Ishikawa (cell line): ENCODE measurements around the gene SMOC1.

Source experiments
- CEBPB ChIP-seq: IDR thresholded peaks from 2 replicates; pipeline ENCODE4 v1.6.1; 2012
- EP300 ChIP-seq: IDR thresholded peaks from 2 replicates; pipeline ENCODE4 v1.6.1; 2012; ENCODE audit warnings: borderline replicate concordance
- TCF12 ChIP-seq: IDR thresholded peaks from 2 replicates; pipeline ENCODE4 v1.6.1; 2012; ENCODE audit warnings: low read depth

DNA sequence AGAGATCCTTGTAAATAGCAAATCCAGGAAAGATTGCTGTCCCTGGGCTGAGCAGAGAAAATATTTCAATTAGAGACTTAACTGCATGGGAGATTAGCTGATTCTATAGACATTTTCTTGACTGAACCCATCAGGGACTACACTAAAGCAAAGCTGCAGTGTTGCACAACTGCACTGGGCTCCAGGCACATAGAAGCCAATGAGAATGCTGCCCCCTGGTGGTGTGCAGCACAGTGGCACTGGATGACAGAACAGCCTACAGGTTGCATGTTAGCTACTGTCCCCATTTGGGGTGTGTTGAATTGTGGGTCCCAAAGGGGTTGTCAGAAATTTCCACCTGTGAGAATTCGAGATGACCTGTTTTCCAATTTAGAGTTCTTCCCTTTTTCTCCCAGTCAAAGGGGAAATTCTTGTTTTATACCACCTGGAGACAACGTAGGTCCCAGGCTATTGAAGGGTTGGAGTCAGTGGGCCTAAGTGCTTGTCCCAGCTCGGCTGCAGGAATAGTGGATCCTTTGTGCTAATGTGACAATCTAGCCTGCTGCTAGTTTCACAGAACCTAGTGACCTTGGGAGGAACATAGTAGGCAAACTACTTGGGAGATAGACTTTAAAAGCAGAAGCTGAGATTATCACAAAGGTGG, 194.8 kb downstream of the SMOC1 start:
- TF ChIP-seq CEBPB (peak; percentile 93), EP300 (no peak), TCF12 (no peak)
